H9 (cell line): ENCODE results near the gene PRAMEF12. TPM values are rescaled to one million over a fixed set of nuclear protein-coding genes. Genes with fewer than 3 reads are reported as not detected.

Experiments used
- DNase-seq: peaks from one replicate; pipeline ENCODE4 v3.0.0-alpha.2; 2017
- H2AFZ ChIP-seq: one replicate; pipeline ENCODE4 v1.6.1; 2013; ENCODE audit warnings: mild to moderate bottlenecking, low read length, control low read depth, moderate library complexity
- H2AK5ac ChIP-seq: 2 replicates; pipeline ENCODE4 v1.6.1; 2013; ENCODE audit warnings: low read length, control low read depth, mixed read lengths; ENCODE audit not compliant: insufficient read length
- H2BK120ac ChIP-seq: one replicate; pipeline ENCODE4 v1.6.1; 2013; ENCODE audit warnings: low read depth, mild to moderate bottlenecking, low read length, control low read depth, inconsistent platforms; ENCODE audit not compliant: poor library complexity, severe bottlenecking
- H2BK12ac ChIP-seq: 2 replicates; pipeline ENCODE4 v1.6.1; 2013; ENCODE audit warnings: low read length, control low read depth, mixed read lengths, low read depth; ENCODE audit not compliant: insufficient read length
- H2BK15ac ChIP-seq: 2 replicates; pipeline ENCODE4 v1.6.1; 2013; ENCODE audit warnings: low read depth, low read length, control low read depth
- H2BK20ac ChIP-seq: one replicate; pipeline ENCODE4 v1.6.1; 2013; ENCODE audit warnings: low read depth, mild to moderate bottlenecking, low read length, control low read depth, inconsistent platforms; ENCODE audit not compliant: poor library complexity, severe bottlenecking
- H2BK5ac ChIP-seq: 2 replicates; pipeline ENCODE4 v1.6.1; 2013; ENCODE audit warnings: low read length, control low read depth, mixed read lengths; ENCODE audit not compliant: insufficient read length
- H3K14ac ChIP-seq: 2 replicates; pipeline ENCODE4 v1.6.1; 2013; ENCODE audit warnings: low read length, control low read depth; ENCODE audit not compliant: insufficient read depth
- H3K18ac ChIP-seq: 2 replicates; pipeline ENCODE4 v1.6.1; 2013; ENCODE audit warnings: low read depth, mild to moderate bottlenecking, mixed read lengths, low read length, control low read depth; ENCODE audit not compliant: insufficient read length
- H3K23ac ChIP-seq: 2 replicates; pipeline ENCODE4 v1.6.1; 2013; ENCODE audit warnings: low read length, control low read depth, mixed read lengths, low read depth; ENCODE audit not compliant: insufficient read length
- H3K23me2 ChIP-seq: 2 replicates; pipeline ENCODE4 v1.6.1; 2013; ENCODE audit warnings: low read depth, mild to moderate bottlenecking, mixed read lengths, low read length, control low read depth; ENCODE audit not compliant: insufficient read length, poor library complexity, severe bottlenecking
- H3K27ac ChIP-seq: 2 replicates; pipeline ENCODE4 v1.5.1; 2013; ENCODE audit warnings: low read length, control low read depth, mixed read lengths, low read depth; ENCODE audit not compliant: insufficient read length
- H3K27me3 ChIP-seq: 2 replicates; pipeline ENCODE4 v1.6.1; 2013; ENCODE audit warnings: low read length, control low read depth, inconsistent platforms; ENCODE audit not compliant: insufficient read depth
- H3K4ac ChIP-seq: 2 replicates; pipeline ENCODE4 v1.6.1; 2013; ENCODE audit warnings: low read depth, mild to moderate bottlenecking, control low read depth, inconsistent platforms, low read length, moderate library complexity
- H3K4me1 ChIP-seq: 2 replicates; pipeline ENCODE4 v1.6.1; 2013; ENCODE audit warnings: low read length, control low read depth, inconsistent platforms; ENCODE audit not compliant: insufficient read depth
- H3K4me2 ChIP-seq: 2 replicates; pipeline ENCODE4 v1.6.1; 2013; ENCODE audit warnings: low read length, control low read depth, mixed read lengths; ENCODE audit not compliant: insufficient read length, insufficient read depth
- H3K56ac ChIP-seq: 2 replicates; pipeline ENCODE4 v1.6.1; 2013; ENCODE audit warnings: low read depth, mild to moderate bottlenecking, mixed read lengths, low read length, control low read depth; ENCODE audit not compliant: insufficient read length
- H3K79me1 ChIP-seq: 2 replicates; pipeline ENCODE4 v1.6.1; 2013; ENCODE audit warnings: low read depth, mild to moderate bottlenecking, moderate library complexity, low read length, control low read depth, inconsistent platforms; ENCODE audit not compliant: insufficient read depth, poor library complexity, severe bottlenecking
- H3K79me2 ChIP-seq: 2 replicates; pipeline ENCODE4 v1.6.1; 2013; ENCODE audit warnings: low read length, control low read depth, inconsistent platforms; ENCODE audit not compliant: insufficient read depth
- H3K9ac ChIP-seq: 2 replicates; pipeline ENCODE4 v1.6.1; 2013; ENCODE audit warnings: low read length, control low read depth, mixed read lengths; ENCODE audit not compliant: insufficient read length; ENCODE audit errors: extremely low read depth
- H3K9me3 ChIP-seq: one replicate; pipeline ENCODE4 v1.6.1; 2013; ENCODE audit warnings: low read depth, low read length, inconsistent platforms; ENCODE audit not compliant: control insufficient read depth
- H3T11ph ChIP-seq: one replicate; pipeline ENCODE4 v1.6.1; 2013; ENCODE audit warnings: mild to moderate bottlenecking, low read length, control low read depth, inconsistent platforms
- H4K20me1 ChIP-seq: one replicate; pipeline ENCODE4 v1.6.1; 2013; ENCODE audit not compliant: control insufficient read depth, insufficient read length, insufficient read depth
- H4K5ac ChIP-seq: 2 replicates; pipeline ENCODE4 v1.6.1; 2013; ENCODE audit warnings: low read depth, mild to moderate bottlenecking, mixed read lengths, low read length, control low read depth; ENCODE audit not compliant: insufficient read length
- H4K8ac ChIP-seq: replicated peaks from 2 replicates; pipeline ENCODE4 v1.6.1; 2013; ENCODE audit warnings: low read length, control low read depth, mixed read lengths, low read depth; ENCODE audit not compliant: insufficient read length
- H4K91ac ChIP-seq: 2 replicates; pipeline ENCODE4 v1.6.1; 2013; ENCODE audit warnings: low read depth, mild to moderate bottlenecking, moderate library complexity, mixed read lengths, low read length, control low read depth; ENCODE audit not compliant: insufficient read length
- H3K27ac Mint-ChIP-seq, 3 experiments: 2 replicates in 2 of 3; 3 replicates in 1 of 3; pipeline ENCODE4 v1.8.0; 2020 to 2021; ENCODE audit warnings: mixed read lengths in 3 of 3, mild to moderate bottlenecking in 1 of 3, moderate library complexity in 1 of 3
- H3K27me3 Mint-ChIP-seq: 2 replicates; pipeline ENCODE4 v1.8.0; 2021; ENCODE audit warnings: low read depth, mild to moderate bottlenecking, moderate library complexity, mixed read lengths
- H3K36me3 Mint-ChIP-seq, 3 experiments: 2 replicates in 2 of 3; 3 replicates in 1 of 3; pipeline ENCODE4 v1.8.0; 2020 to 2021; ENCODE audit warnings: low read depth in 3 of 3, mixed read lengths in 3 of 3; ENCODE audit not compliant: insufficient read depth in 1 of 3
- H3K4me1 Mint-ChIP-seq, 2 experiments: 2 replicates each; pipeline ENCODE4 v1.8.0; 2020; ENCODE audit warnings: mixed read lengths in 2 of 2
- H3K4me3 Mint-ChIP-seq, 2 experiments: 2 replicates in 1 of 2; 3 replicates in 1 of 2; pipeline ENCODE4 v1.8.0; 2020 to 2021; ENCODE audit warnings: mild to moderate bottlenecking in 2 of 2, mixed read lengths in 2 of 2, moderate library complexity in 1 of 2
- H3K9me3 Mint-ChIP-seq, 2 experiments: 2 replicates in 1 of 2; 3 replicates in 1 of 2; pipeline ENCODE4 v1.8.0; 2020; ENCODE audit warnings: mild to moderate bottlenecking in 2 of 2, mixed read lengths in 2 of 2, moderate library complexity in 1 of 2
- CTCF ChIP-seq: fragments of 200-600 bp; sonication (generic); conservative IDR thresholded peaks from 3 replicates; pipeline ENCODE4 v1.8.0; 2021; ENCODE audit warnings: antibody characterized with exemption, mild to moderate bottlenecking
- WGBS: extraction: QIAGEN DNeasy Blood & Tissue Kit; methylation state at CpG from one replicate; pipeline ENCODE4 v1.1.7; 2013; ENCODE audit warnings: missing lambda C conversion rate, low lambda C conversion rate, mixed read lengths; ENCODE audit not compliant: insufficient read length; ENCODE audit errors: extremely low coverage; 5-methylcytosine and 5-hydroxymethylcytosine counted together
- total RNA-seq: library from RNA; stranded (reverse); gene quantifications from 2 replicates; pipeline ENCODE4 v1.2.1, GENCODE V29; 2021

Gene PRAMEF12
- total RNA-seq, 1 experiment from 2014 or later: not detected

GRCh38 chr1:12754738-12755137 is 18.8 kb upstream of the PRAMEF12 start:
- no peaks in the 10 kb centered on the region for H3K9me3 ChIP-seq
- no peaks in the 10 kb centered on the region for H3K4me1 ChIP-seq
- H3K14ac ChIP-seq: no peak overlapping the region
- no peak for DNase-seq
- H3K4me3 Mint-ChIP-seq: no peak overlapping the region
- H4K91ac ChIP-seq: no peak overlapping the region
- no peaks in the 10 kb centered on the region for H3K27me3 ChIP-seq
- H2BK15ac ChIP-seq: no peak overlapping the region
- no peak overlapping the region for H3T11ph ChIP-seq
- H3K18ac ChIP-seq: no peak overlapping the region
- no peaks in the 10 kb centered on the region for H4K20me1 ChIP-seq
- H2BK12ac ChIP-seq: no peak overlapping the region
- peaks cover 9% of the 10 kb centered on the region for H3K27me3 Mint-ChIP-seq
- H2AK5ac ChIP-seq: no peak overlapping the region
- H2BK20ac ChIP-seq: no peak overlapping the region
- H4K8ac ChIP-seq: no peak overlapping the region
- peaks cover 0 to 3% of the 10 kb centered on the region in 2 experiments; a peak in 1 of 5 replicates for H3K9me3 Mint-ChIP-seq
- H3K79me2 ChIP-seq: no peaks in the 10 kb centered on the region
- WGBS: no CpG with 5 or more reads among the region's 4 CpGs
- no peak overlapping the region for H2BK120ac ChIP-seq
- H3K4me1 Mint-ChIP-seq: peaks cover 2 to 5% of the 10 kb centered on the region in 2 experiments; a peak in 2 of 4 replicates
- no peak overlapping the region for H3K23ac ChIP-seq
- H3K56ac ChIP-seq: no peak overlapping the region
- no peaks in the 10 kb centered on the region for H3K23me2 ChIP-seq
- H3K27ac Mint-ChIP-seq: no peak overlapping the region
- H3K9ac ChIP-seq: no peak overlapping the region
- H2BK5ac ChIP-seq: no peak overlapping the region
- no peaks in the 10 kb centered on the region for H3K36me3 Mint-ChIP-seq
- no peak overlapping the region for H3K4ac ChIP-seq
- no peak overlapping the region for H4K5ac ChIP-seq
- H3K4me2 ChIP-seq: no peak overlapping the region
- no peak overlapping the region for H3K27ac ChIP-seq
- no peak for TF ChIP-seq CTCF
- no peaks in the 10 kb centered on the region for H3K79me1 ChIP-seq
- no peak overlapping the region for H2AFZ ChIP-seq
